HepG2 (cell line): ENCODE measurements around the gene CCDC117. TPM values are rescaled to one million over a fixed set of nuclear protein-coding genes. Genes with fewer than 3 reads are reported as not detected.

ENCODE experiments used
- ARID2 ChIP-seq: sonication (generic); formaldehyde crosslinking; IDR thresholded peaks from 2 replicates; pipeline ENCODE4 v1.8.1; 2022; ENCODE audit warnings: mild to moderate bottlenecking, missing genetic modification reagents, borderline replicate concordance
- ARNT2 ChIP-seq: sonication (generic); formaldehyde crosslinking; IDR thresholded peaks from 2 replicates; pipeline ENCODE4 v1.8.0; 2022; ENCODE audit warnings: mild to moderate bottlenecking, low read depth, missing genetic modification reagents, moderate library complexity
- BRD4 ChIP-seq: sonication (generic); formaldehyde crosslinking; IDR thresholded peaks from 2 replicates; pipeline ENCODE4 v1.4.0; 2020; ENCODE audit warnings: missing genetic modification reagents
- DDIT3 ChIP-seq: sonication (generic); formaldehyde crosslinking; IDR thresholded peaks from 2 replicates; pipeline ENCODE4 v1.4.0; 2020; ENCODE audit warnings: mild to moderate bottlenecking, missing genetic modification reagents
- HNRNPK ChIP-seq: fragments of 200-400 bp; formaldehyde crosslinking; IDR thresholded peaks from 2 replicates; pipeline ENCODE4 v1.6.1; 2018; ENCODE audit warnings: low read length, low read depth, moderate library complexity, mild to moderate bottlenecking; ENCODE audit not compliant: poor library complexity, severe bottlenecking
- HOXA9 ChIP-seq: sonication (generic); formaldehyde crosslinking; IDR thresholded peaks from 2 replicates; pipeline ENCODE4 v1.8.1; 2022; ENCODE audit warnings: missing genetic modification reagents, mild to moderate bottlenecking, moderate library complexity, borderline replicate concordance
- MED13 ChIP-seq: sonication (generic); formaldehyde crosslinking; IDR thresholded peaks from 2 replicates; pipeline ENCODE4 v1.5.0; 2020; ENCODE audit warnings: missing genetic modification reagents
- NCOA5 ChIP-seq: sonication (generic); formaldehyde crosslinking; IDR thresholded peaks from 2 replicates; pipeline ENCODE4 v1.4.0; 2020; ENCODE audit warnings: missing genetic modification reagents
- NONO ChIP-seq, 2 experiments: fragments of 450-650 bp in 1 of 2; sonication (generic) in 1 of 2; formaldehyde crosslinking in 1 of 2; IDR thresholded peaks in 1 of 2; conservative IDR thresholded peaks in 1 of 2; 2 replicates each; pipeline versions ENCODE4 v1.6.1 to v1.8.0; 2017 to 2022; ENCODE audit warnings: mild to moderate bottlenecking in 1 of 2, missing genetic modification reagents in 1 of 2, moderate library complexity in 1 of 2
- REPIN1 ChIP-seq: sonication (generic); formaldehyde crosslinking; IDR thresholded peaks from 2 replicates; pipeline ENCODE4 v1.8.0; 2022; ENCODE audit warnings: missing genetic modification reagents, low read depth, mild to moderate bottlenecking, borderline replicate concordance
- SAFB2 ChIP-seq: sonication (generic); formaldehyde crosslinking; IDR thresholded peaks from 2 replicates; pipeline ENCODE4 v1.5.1; 2020; ENCODE audit warnings: missing genetic modification reagents, low read depth, mild to moderate bottlenecking, borderline replicate concordance
- SKIL ChIP-seq: sonication (generic); formaldehyde crosslinking; IDR thresholded peaks from 2 replicates; pipeline ENCODE4 v1.8.0; 2022; ENCODE audit warnings: missing genetic modification reagents, mild to moderate bottlenecking, moderate library complexity, borderline replicate concordance
- SRY ChIP-seq: sonication (generic); formaldehyde crosslinking; IDR thresholded peaks from 2 replicates; pipeline ENCODE4 v1.8.0; 2022; ENCODE audit warnings: mild to moderate bottlenecking, missing genetic modification reagents
- STAT5B ChIP-seq: sonication (generic); formaldehyde crosslinking; IDR thresholded peaks from 2 replicates; pipeline ENCODE4 v1.4.0; 2020; ENCODE audit warnings: missing genetic modification reagents
- ZNF230 ChIP-seq: sonication (generic); formaldehyde crosslinking; IDR thresholded peaks from 2 replicates; pipeline ENCODE4 v1.4.0; 2020; ENCODE audit warnings: mild to moderate bottlenecking, missing genetic modification reagents
- ZNF235 ChIP-seq: sonication (generic); formaldehyde crosslinking; IDR thresholded peaks from 2 replicates; pipeline ENCODE4 v1.8.1; 2023; ENCODE audit warnings: mild to moderate bottlenecking, missing genetic modification reagents, borderline replicate concordance
- ZNF331 ChIP-seq: sonication (generic); formaldehyde crosslinking; IDR thresholded peaks from 2 replicates; pipeline ENCODE4 v1.4.0; 2020; ENCODE audit warnings: missing genetic modification reagents
- ZNF362 ChIP-seq: sonication (generic); formaldehyde crosslinking; IDR thresholded peaks from 2 replicates; pipeline ENCODE4 v1.4.0; 2020; ENCODE audit warnings: missing genetic modification reagents, mild to moderate bottlenecking, borderline replicate concordance
- ZNF557 ChIP-seq: sonication (generic); formaldehyde crosslinking; IDR thresholded peaks from 2 replicates; pipeline ENCODE4 v1.4.0; 2020; ENCODE audit warnings: missing genetic modification reagents
- ZNF563 ChIP-seq: sonication (generic); formaldehyde crosslinking; IDR thresholded peaks from 2 replicates; pipeline ENCODE4 v1.8.0; 2022; ENCODE audit warnings: mild to moderate bottlenecking, moderate library complexity, missing genetic modification reagents
- ZNF782 ChIP-seq: sonication (generic); formaldehyde crosslinking; IDR thresholded peaks from 2 replicates; pipeline ENCODE4 v1.4.0; 2020; ENCODE audit warnings: missing genetic modification reagents, mild to moderate bottlenecking, borderline replicate concordance
- ZZZ3 ChIP-seq: sonication (generic); formaldehyde crosslinking; IDR thresholded peaks from 2 replicates; pipeline ENCODE4 v1.4.0; 2020; ENCODE audit warnings: missing genetic modification reagents, mild to moderate bottlenecking, borderline replicate concordance
- polyA plus RNA-seq, 8 experiments: library from polyadenylated mRNA; depleted of rRNA in 3 of 8; stranded (reverse) in 7 of 8; unstranded in 1 of 8; fragments of >200 nt; fragmentation: Illumina TruSeq in 4 of 8; extraction: Trizol in 4 of 8; gene quantifications; 2 replicates each; pipeline versions ENCODE4 v1.2.1 to v1.2.3, GENCODE V29; 2011 to 2016; ENCODE audit warnings: low read depth in 4 of 8, missing spikeins in 1 of 8, mixed read lengths in 1 of 8; ENCODE audit not compliant: insufficient read depth in 1 of 8
- total RNA-seq, 5 experiments: library from RNA; depleted of rRNA; stranded (reverse); fragments of >200 nt; fragmentation: Illumina TruSeq; extraction: Trizol; gene quantifications; 2 replicates each; pipeline ENCODE4 v1.2.3, GENCODE V29; 2016; ENCODE audit warnings: low read depth in 1 of 5
- TF ChIP-seq, protein P1 (sequence below): sonication (generic); formaldehyde crosslinking; IDR thresholded peaks from 2 replicates; pipeline ENCODE4 v1.5.0; 2020; ENCODE audit warnings: mild to moderate bottlenecking, low read depth, missing genetic modification reagents, borderline replicate concordance
- TF ChIP-seq, protein P2 (sequence below): sonication (generic); formaldehyde crosslinking; IDR thresholded peaks from 2 replicates; pipeline ENCODE4 v1.5.1; 2020; ENCODE audit warnings: mild to moderate bottlenecking, moderate library complexity, missing genetic modification reagents

The CCDC117 gene
- total and polyA plus RNA-seq, 2 of the 13 experiments (the other 11 are each of a cell fraction or from before 2014, with no cell fraction given): 12.6 to 34.2 TPM

DNA sequence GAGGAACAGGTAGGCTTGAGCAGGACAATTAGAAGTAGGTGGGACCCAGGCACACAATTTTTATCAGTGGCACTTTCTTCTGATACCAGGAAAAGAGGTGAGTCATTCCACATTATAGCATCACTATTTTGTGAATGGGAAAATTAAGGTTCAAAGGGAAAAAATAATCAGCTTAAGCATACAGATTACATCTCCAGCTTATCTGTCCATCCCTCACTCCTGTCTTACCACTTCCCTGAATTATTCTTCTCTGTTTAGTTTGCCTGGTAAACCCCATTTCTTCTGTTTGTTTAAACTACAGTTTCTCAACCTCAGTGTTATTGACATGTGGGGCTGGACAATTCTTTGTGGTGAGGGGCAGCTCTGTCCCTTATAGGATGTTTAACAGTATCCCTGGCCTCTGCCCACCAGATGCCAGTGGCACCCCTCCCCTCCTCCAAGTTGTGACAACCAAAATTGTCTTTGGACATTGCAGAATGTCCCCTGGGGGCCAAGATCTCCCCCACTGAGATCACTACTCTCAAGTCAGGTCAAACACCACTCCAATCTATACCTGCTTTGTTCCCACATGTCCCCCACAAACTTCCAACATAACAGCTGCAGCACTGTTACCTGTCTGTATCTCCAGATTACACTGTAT, 36.3 kb downstream of the CCDC117 start (continued):
- TF ChIP-seq, protein P1, sequence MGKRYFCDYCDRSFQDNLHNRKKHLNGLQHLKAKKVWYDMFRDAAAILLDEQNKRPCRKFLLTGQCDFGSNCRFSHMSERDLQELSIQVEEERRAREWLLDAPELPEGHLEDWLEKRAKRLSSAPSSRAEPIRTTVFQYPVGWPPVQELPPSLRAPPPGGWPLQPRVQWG (CRISPR knock-in tag): no peak
- no peak for TF ChIP-seq SRY
- TF ChIP-seq NONO (IDR thresholded peaks at IDR 0.05): no peak
- TF ChIP-seq NONO (CRISPR knock-in tag; conservative IDR thresholded peaks at IDR 0.05): no peak; the same call in 1 of the 2 replicates
- TF ChIP-seq ZNF782 (CRISPR knock-in tag): no peak
- TF ChIP-seq ZNF331 (CRISPR knock-in tag): peak; percentile 59; the same call in 1 of the 2 replicates
- TF ChIP-seq, protein P2, sequence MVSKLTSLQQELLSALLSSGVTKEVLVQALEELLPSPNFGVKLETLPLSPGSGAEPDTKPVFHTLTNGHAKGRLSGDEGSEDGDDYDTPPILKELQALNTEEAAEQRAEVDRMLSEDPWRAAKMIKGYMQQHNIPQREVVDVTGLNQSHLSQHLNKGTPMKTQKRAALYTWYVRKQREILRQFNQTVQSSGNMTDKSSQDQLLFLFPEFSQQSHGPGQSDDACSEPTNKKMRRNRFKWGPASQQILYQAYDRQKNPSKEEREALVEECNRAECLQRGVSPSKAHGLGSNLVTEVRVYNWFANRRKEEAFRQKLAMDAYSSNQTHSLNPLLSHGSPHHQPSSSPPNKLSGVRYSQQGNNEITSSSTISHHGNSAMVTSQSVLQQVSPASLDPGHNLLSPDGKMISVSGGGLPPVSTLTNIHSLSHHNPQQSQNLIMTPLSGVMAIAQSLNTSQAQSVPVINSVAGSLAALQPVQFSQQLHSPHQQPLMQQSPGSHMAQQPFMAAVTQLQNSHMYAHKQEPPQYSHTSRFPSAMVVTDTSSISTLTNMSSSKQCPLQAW (CRISPR knock-in tag): no peak
- no peak for TF ChIP-seq NCOA5
- peak; percentile 65; the same call in 1 of the 2 replicates for TF ChIP-seq ZNF362 (CRISPR knock-in tag)
- no peak for TF ChIP-seq ZNF563 (CRISPR knock-in tag)
- TF ChIP-seq BRD4: no peak
- TF ChIP-seq ARID2 (CRISPR knock-in tag): peak; percentile 65; the same call in 1 of the 2 replicates
- TF ChIP-seq ZNF235 (CRISPR knock-in tag): no peak
- TF ChIP-seq SAFB2 (CRISPR knock-in tag): no peak
- no peak for TF ChIP-seq DDIT3
- no peak for TF ChIP-seq ZZZ3
- no peak for TF ChIP-seq STAT5B (CRISPR knock-in tag)
- no peak for TF ChIP-seq ZNF557 (CRISPR knock-in tag)
- TF ChIP-seq HOXA9 (CRISPR knock-in tag): no peak
- TF ChIP-seq ARNT2 (CRISPR knock-in tag): 0 out of 2 replicates have a peak, but pooled peaks have one; percentile 43
- TF ChIP-seq ZNF230: no peak
- TF ChIP-seq SKIL: peak; percentile 31; the same call in 1 of the 2 replicates
- peak; percentile 74; the same call in 1 of the 2 replicates for TF ChIP-seq REPIN1 (CRISPR knock-in tag)
- no peak for TF ChIP-seq HNRNPK
- peak; percentile 97 for TF ChIP-seq MED13 (CRISPR knock-in tag)
